ENCODE results near the gene KLHL29. TPM values are rescaled to one million over a fixed set of nuclear protein-coding genes. Genes with fewer than 3 reads are reported as not detected.

KLHL29 gene
- polyA plus RNA-seq, 1 of the 3 experiments (the other 2 are of a cell fraction): 4.6 TPM

DNA sequence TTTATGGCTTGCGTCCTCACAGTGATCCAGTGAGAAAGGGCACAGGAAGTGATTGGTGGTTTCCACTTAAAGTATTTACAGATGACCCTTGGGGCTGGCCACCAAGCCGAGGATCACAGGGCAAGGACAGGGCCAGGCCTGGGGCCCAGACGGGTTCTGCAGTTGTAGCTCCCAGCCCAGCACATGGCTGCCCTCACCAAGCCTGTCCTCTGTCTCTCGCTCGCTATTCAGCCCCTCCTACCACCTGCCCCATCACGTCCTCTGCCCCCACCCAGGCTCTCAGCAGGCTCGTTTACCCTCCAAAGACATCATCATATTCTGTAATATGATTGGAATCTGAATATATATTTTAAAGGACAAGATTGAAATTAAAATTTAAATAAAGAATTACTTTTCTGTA, 246.0 kb downstream of the KLHL29 start (continued):
- TF ChIP-seq SIN3A (IDR thresholded peaks at IDR 0.05; ENCODE audit: borderline replicate concordance, low read depth, low read length) (no peak), TCF12 (IDR thresholded peaks at IDR 0.05) (no peak)
- TF ChIP-seq, protein P1, sequence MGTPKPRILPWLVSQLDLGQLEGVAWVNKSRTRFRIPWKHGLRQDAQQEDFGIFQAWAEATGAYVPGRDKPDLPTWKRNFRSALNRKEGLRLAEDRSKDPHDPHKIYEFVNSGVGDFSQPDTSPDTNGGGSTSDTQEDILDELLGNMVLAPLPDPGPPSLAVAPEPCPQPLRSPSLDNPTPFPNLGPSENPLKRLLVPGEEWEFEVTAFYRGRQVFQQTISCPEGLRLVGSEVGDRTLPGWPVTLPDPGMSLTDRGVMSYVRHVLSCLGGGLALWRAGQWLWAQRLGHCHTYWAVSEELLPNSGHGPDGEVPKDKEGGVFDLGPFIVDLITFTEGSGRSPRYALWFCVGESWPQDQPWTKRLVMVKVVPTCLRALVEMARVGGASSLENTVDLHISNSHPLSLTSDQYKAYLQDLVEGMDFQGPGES (IDR thresholded peaks at IDR 0.05; ENCODE audit: low read depth, low read length): no peak

DNA sequence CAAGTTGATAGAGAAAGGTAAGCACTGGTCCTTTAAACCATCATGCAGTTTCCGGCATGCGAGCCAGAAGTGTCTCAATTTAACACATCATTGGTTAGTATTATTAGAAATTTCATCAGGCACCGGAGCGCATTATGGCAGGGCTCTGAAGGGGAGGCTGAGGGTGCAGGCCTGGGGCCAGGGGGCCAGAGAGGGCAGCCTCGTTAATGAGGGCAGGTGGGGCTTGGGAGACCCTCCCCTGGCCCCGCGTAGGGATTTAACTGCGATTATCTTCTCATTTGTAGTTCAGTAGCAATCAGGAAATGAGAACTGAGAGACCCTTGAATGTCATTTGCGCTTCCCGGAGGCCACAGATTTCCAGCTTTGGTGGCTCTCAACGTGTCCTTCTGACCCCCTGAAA, 246.4 kb downstream of the KLHL29 start:
- peaks cover 2 to 44% of the 10 kb centered on the region in 2 experiments; a peak in 2 of 4 replicates for H3K4me1 ChIP-seq (ENCODE audit: control insufficient read depth in 1 of 2, insufficient read depth in 2 of 2, low read depth in 1 of 2, low read length in 1 of 2)
- H3K36me3 ChIP-seq (replicated peaks in 1 of 2; ENCODE audit: control insufficient read depth in 1 of 2, insufficient read depth in 2 of 2, low read length in 1 of 2): no peaks in the 10 kb centered on the region
- H3K4me3 ChIP-seq (ENCODE audit: low read depth in 2 of 2, low read length in 1 of 2): no peak overlapping the region
- H3F3A ChIP-seq (replicated peaks; ENCODE audit: insufficient read depth): no peaks in the 10 kb centered on the region
- TF ChIP-seq GATA2 (CRISPR knock-in tag; IDR thresholded peaks at IDR 0.05) (no peak), RAD21 (IDR thresholded peaks at IDR 0.05; ENCODE audit: low read length) (no peak), SIN3A (IDR thresholded peaks at IDR 0.05; ENCODE audit: borderline replicate concordance, low read depth, low read length) (no peak), TEAD4 (IDR thresholded peaks at IDR 0.05; ENCODE audit: borderline replicate concordance, insufficient read depth) (no peak), ELF1 (IDR thresholded peaks at IDR 0.05) (no peak), EP300 (IDR thresholded peaks at IDR 0.05; ENCODE audit: borderline replicate concordance in 1 of 2, low read depth in 1 of 2, low read length in 1 of 2) (no peak), POLR2AphosphoS5 (IDR thresholded peaks at IDR 0.05; ENCODE audit: low read depth, low read length) (no peak), RXRA (IDR thresholded peaks at IDR 0.05; ENCODE audit: borderline replicate concordance, low read depth) (no peak), JUND (IDR thresholded peaks at IDR 0.05) (no peak), NFIC (IDR thresholded peaks at IDR 0.05; ENCODE audit: borderline replicate concordance) (no peak), MEF2A (IDR thresholded peaks at IDR 0.05; ENCODE audit: borderline replicate concordance, low read depth) (no peak), GABPA (IDR thresholded peaks at IDR 0.05; ENCODE audit: low read depth) (no peak), RFX5 (IDR thresholded peaks at IDR 0.05; ENCODE audit: low read length) (no peak), TAF1 (IDR thresholded peaks at IDR 0.05; ENCODE audit: borderline replicate concordance, low read depth, low read length) (no peak)
- TF ChIP-seq, protein P2, sequence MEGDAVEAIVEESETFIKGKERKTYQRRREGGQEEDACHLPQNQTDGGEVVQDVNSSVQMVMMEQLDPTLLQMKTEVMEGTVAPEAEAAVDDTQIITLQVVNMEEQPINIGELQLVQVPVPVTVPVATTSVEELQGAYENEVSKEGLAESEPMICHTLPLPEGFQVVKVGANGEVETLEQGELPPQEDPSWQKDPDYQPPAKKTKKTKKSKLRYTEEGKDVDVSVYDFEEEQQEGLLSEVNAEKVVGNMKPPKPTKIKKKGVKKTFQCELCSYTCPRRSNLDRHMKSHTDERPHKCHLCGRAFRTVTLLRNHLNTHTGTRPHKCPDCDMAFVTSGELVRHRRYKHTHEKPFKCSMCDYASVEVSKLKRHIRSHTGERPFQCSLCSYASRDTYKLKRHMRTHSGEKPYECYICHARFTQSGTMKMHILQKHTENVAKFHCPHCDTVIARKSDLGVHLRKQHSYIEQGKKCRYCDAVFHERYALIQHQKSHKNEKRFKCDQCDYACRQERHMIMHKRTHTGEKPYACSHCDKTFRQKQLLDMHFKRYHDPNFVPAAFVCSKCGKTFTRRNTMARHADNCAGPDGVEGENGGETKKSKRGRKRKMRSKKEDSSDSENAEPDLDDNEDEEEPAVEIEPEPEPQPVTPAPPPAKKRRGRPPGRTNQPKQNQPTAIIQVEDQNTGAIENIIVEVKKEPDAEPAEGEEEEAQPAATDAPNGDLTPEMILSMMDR (IDR thresholded peaks at IDR 0.05): no peak
- TF ChIP-seq, protein P3, sequence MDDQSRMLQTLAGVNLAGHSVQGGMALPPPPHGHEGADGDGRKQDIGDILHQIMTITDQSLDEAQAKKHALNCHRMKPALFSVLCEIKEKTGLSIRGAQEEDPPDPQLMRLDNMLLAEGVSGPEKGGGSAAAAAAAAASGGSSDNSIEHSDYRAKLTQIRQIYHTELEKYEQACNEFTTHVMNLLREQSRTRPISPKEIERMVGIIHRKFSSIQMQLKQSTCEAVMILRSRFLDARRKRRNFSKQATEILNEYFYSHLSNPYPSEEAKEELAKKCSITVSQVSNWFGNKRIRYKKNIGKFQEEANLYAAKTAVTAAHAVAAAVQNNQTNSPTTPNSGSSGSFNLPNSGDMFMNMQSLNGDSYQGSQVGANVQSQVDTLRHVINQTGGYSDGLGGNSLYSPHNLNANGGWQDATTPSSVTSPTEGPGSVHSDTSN (IDR thresholded peaks at IDR 0.05): no peak
- TF ChIP-seq, protein P1 (IDR thresholded peaks at IDR 0.05; ENCODE audit: low read depth, low read length): no peak
- TF ChIP-seq, protein P4, sequence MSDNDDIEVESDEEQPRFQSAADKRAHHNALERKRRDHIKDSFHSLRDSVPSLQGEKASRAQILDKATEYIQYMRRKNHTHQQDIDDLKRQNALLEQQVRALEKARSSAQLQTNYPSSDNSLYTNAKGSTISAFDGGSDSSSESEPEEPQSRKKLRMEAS (IDR thresholded peaks at IDR 0.05; ENCODE audit: low read depth): no peak
- DNase-seq: no peak
- WGBS (ENCODE audit: low lambda C conversion rate): 88% methylated on average over 11 of the region's 11 CpGs
- H4K20me1 ChIP-seq (ENCODE audit: insufficient read depth): no peaks in the 10 kb centered on the region
- H3K9ac ChIP-seq: no peak overlapping the region
- H3K27ac ChIP-seq (ENCODE audit: low read depth in 2 of 2, low read length in 1 of 2): no peak overlapping the region
- H3K27me3 ChIP-seq (ENCODE audit: insufficient read depth): no peaks in the 10 kb centered on the region
- ChIA-PET CTCF (interaction anchor here (0.6 to 2.6 kb wide), 2 partner anchors 8 to 242 kb away, joined by 3 to 13 read pairs; no protein-coding TSS in a partner anchor), POLR2A (no interaction called here)
- H3K9me2 ChIP-seq: no peaks in the 10 kb centered on the region
- H3K4me2 ChIP-seq: no peak overlapping the region
- H2AFZ ChIP-seq (ENCODE audit: low read depth): no peak overlapping the region
- no peaks in the 10 kb centered on the region for H3K79me2 ChIP-seq (ENCODE audit: insufficient read depth)
- no peaks in the 10 kb centered on the region for H3K9me3 ChIP-seq

All from SK-N-SH (cell line).